Fibroblast of villous mesenchyme (primary cell): ENCODE results near the gene SCN1B. TPM values are rescaled to one million over a fixed set of nuclear protein-coding genes. Genes with fewer than 3 reads are reported as not detected.
"Not testable (repeated sequence)": the region's sequence is repeated elsewhere in the genome, so short reads cannot be mapped to it uniquely, and the experiment has no call there.

Experiments
- DNase-seq: peaks from one replicate; pipeline ENCODE4 v3.0.0-alpha.2; 2010; ENCODE audit warnings: low read depth
- H3K4me3 ChIP-seq: 2 replicates; pipeline ENCODE4 v1.5.1; 2011; ENCODE audit warnings: low read depth, mild to moderate bottlenecking, low read length
- CTCF ChIP-seq: IDR thresholded peaks from 2 replicates; pipeline ENCODE4 v1.5.1; 2012; ENCODE audit warnings: low read depth, mild to moderate bottlenecking, low read length; ENCODE audit not compliant: insufficient read depth
- total RNA-seq: library from RNA; depleted of rRNA; stranded (reverse); fragments of >200 nt; gene quantifications from 2 replicates; pipeline ENCODE4 v1.2.3, GENCODE V29; 2012

Gene SCN1B
- total RNA-seq, 1 donor: 2.6 TPM

GRCh38 chr19:35046461-35046860, 16.2 kb downstream of the SCN1B start:
- no peak for TF ChIP-seq CTCF
- no peak for DNase-seq

GRCh38 chr19:35048911-35049411, 18.7 kb downstream of the SCN1B start:
- TF ChIP-seq CTCF: no peak
- DNase-seq: no peak
- H3K4me3 ChIP-seq: no peak overlapping the region

More at GRCh38 chr19:35046461-35046860, 16.2 kb downstream of the SCN1B start:
- H3K4me3 ChIP-seq: no peak overlapping the region

GRCh38 chr19:35049456-35049855, 19.2 kb downstream of the SCN1B start:
- TF ChIP-seq CTCF: no peak
- no peak for DNase-seq
- H3K4me3 ChIP-seq: no peak overlapping the region

- not testable (repeated sequence) for DNase-seq
Observed at GRCh38 chr19:35050662-35051061, 20.4 kb downstream of the SCN1B start.

GRCh38 chr19:35051268-35051667, 21.0 kb downstream of the SCN1B start:
- DNase-seq, H3K4me3 ChIP-seq: not testable (repeated sequence)

More at GRCh38 chr19:35050662-35051061, 20.4 kb downstream of the SCN1B start:
- not testable (repeated sequence) for H3K4me3 ChIP-seq

GRCh38 chr19:35051796-35052195, 21.5 kb downstream of the SCN1B start:
- TF ChIP-seq CTCF: no peak
- no peak for DNase-seq
- no peak overlapping the region for H3K4me3 ChIP-seq

GRCh38 chr19:35052599-35053190, 22.4 kb downstream of the SCN1B start:
- H3K4me3 ChIP-seq: no peak overlapping the region
- TF ChIP-seq CTCF: no peak

GRCh38 chr19:35053667-35054293, 23.5 kb downstream of the SCN1B start:
- no peak for TF ChIP-seq CTCF
- no peak for DNase-seq
- H3K4me3 ChIP-seq: no peak overlapping the region

More at GRCh38 chr19:35052599-35053190, 22.4 kb downstream of the SCN1B start:
- no peak for DNase-seq
